ENCODE data around the gene RANGAP1.

RANGAP1 gene

GRCh38 chr22:41256254-41257253 is 29.4 kb downstream of the RANGAP1 start:
- no peak for DNase-seq

GRCh38 chr22:41254230-41254629 is 31.8 kb downstream of the RANGAP1 start:
- DNase-seq, result no peak

GRCh38 chr22:41252365-41252764 is 33.6 kb downstream of the RANGAP1 start:
- DNase-seq, result no peak

GRCh38 chr22:41250127-41250526 is 35.9 kb downstream of the RANGAP1 start:
- DNase-seq, result no peak

- no peak for DNase-seq
These were observed 36.5 kb downstream of the RANGAP1 start for GRCh38 chr22:41249442-41249841.

GRCh38 chr22:41248758-41249157 is 37.2 kb downstream of the RANGAP1 start:
- no peak for DNase-seq

GRCh38 chr22:41248314-41248713 is 37.7 kb downstream of the RANGAP1 start:
- DNase-seq, result no peak

GRCh38 chr22:41247703-41248102 is 38.3 kb downstream of the RANGAP1 start:
- DNase-seq, result no peak

GRCh38 chr22:41245917-41246499 is 40.0 kb downstream of the RANGAP1 start:
- no peak for DNase-seq

GRCh38 chr22:41243361-41243760 is 42.6 kb downstream of the RANGAP1 start:
- no peak for DNase-seq

- no peak for DNase-seq
These were observed 43.4 kb downstream of the RANGAP1 start for GRCh38 chr22:41242396-41243117.

- no peak for DNase-seq
These were observed 44.8 kb downstream of the RANGAP1 start for GRCh38 chr22:41241133-41241676.

- no peak for DNase-seq
These were observed 45.4 kb downstream of the RANGAP1 start, which contains the start of gene CHADL for GRCh38 chr22:41240377-41241132. CHADL (minus strand) TSS chr22:41240931; CDS start chr22:41240881, 50 bp downstream.

- DNase-seq, result no peak
These were observed 46.4 kb downstream of the RANGAP1 start for GRCh38 chr22:41239443-41240128.

- DNase-seq, result no peak
These were observed 47.2 kb downstream of the RANGAP1 start for GRCh38 chr22:41238570-41239442.

- DNase-seq, result peak; percentile 68
These were observed 48.0 kb downstream of the RANGAP1 start for GRCh38 chr22:41237707-41238569.

- no peak for DNase-seq
These were observed 48.8 kb downstream of the RANGAP1 start for GRCh38 chr22:41237036-41237706.

GRCh38 chr22:41234815-41235695 is 50.9 kb downstream of the RANGAP1 start:
- DNase-seq, result no peak

Measured in NCI-H510A (cell line).